ENCODE measurements around the gene SPPL2C. TPM values are rescaled to one million over a fixed set of nuclear protein-coding genes. Genes with fewer than 3 reads are reported as not detected.
"Not testable (repeated sequence)": the region's sequence is repeated elsewhere in the genome, so short reads cannot be mapped to it uniquely, and the experiment has no call there.

SPPL2C gene
- total RNA-seq, 1 donor, result not detected

GRCh38 chr17:45861165-45861564, 16.5 kb downstream of the SPPL2C start:
- DNase-seq (ENCODE audit: low read depth), result no peak
- H3K4me3 ChIP-seq (ENCODE audit: low read depth, low read length), result no peak overlapping the region
- TF ChIP-seq CTCF (IDR thresholded peaks at IDR 0.05; ENCODE audit: insufficient read depth, low read length), result no peak

GRCh38 chr17:45862127-45862526, 17.4 kb downstream of the SPPL2C start:
- DNase-seq (ENCODE audit: low read depth); H3K4me3 ChIP-seq (ENCODE audit: low read depth, low read length): not testable (repeated sequence)

GRCh38 chr17:45863857-45864654, 19.4 kb downstream of the SPPL2C start:
- no peak for TF ChIP-seq CTCF (IDR thresholded peaks at IDR 0.05; ENCODE audit: insufficient read depth, low read length)
- DNase-seq (ENCODE audit: low read depth), result no peak
- no peak overlapping the region for H3K4me3 ChIP-seq (ENCODE audit: low read depth, low read length)

DNA sequence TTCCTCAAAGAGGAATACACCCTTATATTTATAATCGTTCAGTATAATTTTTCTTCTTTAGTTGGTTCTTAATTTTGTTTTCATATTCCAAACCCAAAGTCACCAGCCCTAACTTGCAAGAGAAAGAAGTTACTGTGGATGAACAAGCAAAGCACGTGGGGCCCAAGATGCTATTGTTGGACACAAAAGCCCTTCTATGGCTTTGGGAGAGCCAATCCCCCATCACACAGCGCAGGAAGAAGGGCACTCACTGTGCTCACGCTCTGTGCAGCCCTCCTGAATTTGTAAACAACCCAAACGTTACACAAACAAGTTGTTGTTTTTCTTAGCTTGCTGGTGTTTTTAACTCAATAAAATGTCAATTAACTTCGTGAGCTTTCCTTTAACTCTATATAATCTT, 22.5 kb downstream of the SPPL2C start:
- no peak overlapping the region for H3K4me3 ChIP-seq (ENCODE audit: low read depth, low read length)
- TF ChIP-seq CTCF (IDR thresholded peaks at IDR 0.05; ENCODE audit: insufficient read depth, low read length), result no peak

DNA sequence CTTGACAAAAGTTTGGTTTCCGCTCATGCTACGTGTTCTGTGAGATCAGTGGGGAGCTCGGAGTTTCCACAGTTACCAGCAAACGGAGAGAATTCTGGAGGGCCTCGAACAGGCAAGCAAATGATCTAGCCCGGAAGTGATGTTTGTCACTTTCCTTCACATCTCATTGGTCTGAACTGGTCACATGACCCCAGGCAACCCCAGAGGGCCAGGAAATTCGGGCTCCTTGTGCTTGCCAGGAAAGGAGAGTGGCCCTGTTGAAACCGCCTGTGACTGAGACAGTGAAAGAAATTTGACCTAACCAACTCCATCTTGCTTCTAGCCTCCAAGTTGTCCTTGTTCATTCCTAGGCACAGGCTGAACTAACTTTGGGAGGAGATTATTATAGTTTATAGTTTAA, 23.0 kb downstream of the SPPL2C start:
- no peak for TF ChIP-seq CTCF (IDR thresholded peaks at IDR 0.05; ENCODE audit: insufficient read depth, low read length)
- no peak overlapping the region for H3K4me3 ChIP-seq (ENCODE audit: low read depth, low read length)
- DNase-seq (ENCODE audit: low read depth), result no peak

More for the DNA sequence above, 22.5 kb downstream of the SPPL2C start:
- no peak for DNase-seq (ENCODE audit: low read depth)

GRCh38 chr17:45868276-45868675, 23.6 kb downstream of the SPPL2C start:
- TF ChIP-seq CTCF (IDR thresholded peaks at IDR 0.05; ENCODE audit: insufficient read depth, low read length), result no peak
- no peak overlapping the region for H3K4me3 ChIP-seq (ENCODE audit: low read depth, low read length)
- no peak for DNase-seq (ENCODE audit: low read depth)

DNA sequence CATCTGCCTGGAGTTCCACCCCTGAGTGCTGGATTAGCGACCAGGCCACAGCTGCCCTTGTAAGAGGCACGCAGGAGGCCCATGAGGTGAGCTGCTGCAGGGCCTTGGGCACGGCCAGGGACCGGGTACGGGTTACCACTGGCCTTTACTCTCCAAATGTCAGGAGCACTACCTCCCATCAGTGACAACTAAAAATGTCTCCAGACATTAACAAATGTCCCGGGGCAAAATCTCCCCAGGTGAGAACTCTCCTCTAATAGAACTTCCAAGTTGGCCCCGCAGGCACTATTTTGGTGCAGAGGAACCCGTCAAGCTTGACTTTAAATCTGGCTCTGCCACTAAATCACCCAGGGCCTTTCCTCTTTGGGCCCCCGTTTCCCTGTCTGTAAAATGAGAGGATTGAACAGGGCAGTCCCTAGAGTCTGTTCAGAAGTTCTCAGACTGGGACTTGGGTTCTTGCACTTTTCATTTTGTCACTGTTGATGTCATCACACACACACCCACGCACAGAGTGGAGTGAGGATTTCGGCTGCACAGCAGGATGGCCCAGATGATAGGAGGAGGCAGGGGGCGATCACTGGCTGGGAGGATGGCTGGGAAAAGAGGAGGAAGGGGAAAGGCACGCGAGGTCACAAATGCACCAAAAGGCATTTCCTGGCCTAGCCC, 25.1 kb downstream of the SPPL2C start:
- H3K4me3 ChIP-seq (ENCODE audit: low read depth, low read length), result no peak overlapping the region
- DNase-seq (ENCODE audit: low read depth), result no peak

More for the DNA sequence above, 25.1 kb downstream of the SPPL2C start:
- no peak for TF ChIP-seq CTCF (IDR thresholded peaks at IDR 0.05; ENCODE audit: insufficient read depth, low read length)
